GM12875 (cell line): ENCODE results near the gene ARHGAP32.

ENCODE experiments used
- H3K4me3 ChIP-seq: one replicate; pipeline ENCODE4 v1.5.1; 2011; ENCODE audit warnings: low read depth, low read length, control low read depth
- CTCF ChIP-seq: IDR thresholded peaks from 2 replicates; pipeline ENCODE4 v1.5.1; 2011; ENCODE audit warnings: low read depth, mild to moderate bottlenecking, control low read depth, inconsistent platforms, low read length, moderate library complexity, borderline replicate concordance; ENCODE audit not compliant: insufficient read depth

Gene ARHGAP32

GRCh38 chr11:128936606-128937251, 255.4 kb downstream of the ARHGAP32 start:
- no peak overlapping the region for H3K4me3 ChIP-seq
- TF ChIP-seq CTCF: no peak

DNA sequence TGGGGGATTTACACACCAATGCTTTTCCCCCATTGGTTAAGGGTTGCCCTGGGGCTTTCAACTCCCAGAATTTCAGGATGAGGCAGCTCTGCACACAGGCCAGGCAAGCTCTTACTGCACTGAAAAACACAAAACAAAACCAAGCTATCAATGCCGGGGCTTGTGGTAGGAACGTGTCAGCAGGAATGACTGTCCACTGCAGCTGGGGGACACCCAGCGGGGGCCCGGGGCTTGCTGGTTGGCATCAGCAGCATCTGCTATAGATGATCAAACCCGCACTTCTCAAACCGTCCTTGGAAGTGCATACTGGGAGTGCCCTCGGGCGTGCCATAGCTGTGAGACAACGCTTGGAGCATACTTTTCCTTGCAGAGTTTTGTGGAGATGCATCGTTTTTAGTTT, 257.2 kb downstream of the ARHGAP32 start:
- no peak for TF ChIP-seq CTCF

DNA sequence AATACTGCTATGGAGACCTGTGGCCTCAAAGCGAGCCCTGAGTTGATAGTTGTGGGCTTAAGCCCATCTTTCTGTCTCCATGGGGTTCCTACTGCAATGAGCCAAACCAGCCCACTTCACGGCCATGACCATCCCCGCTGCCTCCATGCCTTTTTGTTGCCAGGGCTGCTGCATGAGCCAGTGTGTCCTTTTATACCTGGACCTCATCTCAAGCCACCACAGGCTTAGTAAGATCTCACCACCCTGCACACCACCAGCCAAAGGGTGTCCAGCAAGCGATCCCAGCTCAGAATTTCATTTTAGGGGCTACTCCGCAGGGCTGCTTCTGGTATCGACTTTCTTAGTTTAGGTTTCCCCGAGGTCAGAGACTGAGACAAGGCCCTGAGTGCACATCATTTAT, 257.8 kb downstream of the ARHGAP32 start:
- TF ChIP-seq CTCF: no peak
- H3K4me3 ChIP-seq: no peak overlapping the region

More for the DNA sequence above, 257.2 kb downstream of the ARHGAP32 start:
- H3K4me3 ChIP-seq: no peak overlapping the region

DNA sequence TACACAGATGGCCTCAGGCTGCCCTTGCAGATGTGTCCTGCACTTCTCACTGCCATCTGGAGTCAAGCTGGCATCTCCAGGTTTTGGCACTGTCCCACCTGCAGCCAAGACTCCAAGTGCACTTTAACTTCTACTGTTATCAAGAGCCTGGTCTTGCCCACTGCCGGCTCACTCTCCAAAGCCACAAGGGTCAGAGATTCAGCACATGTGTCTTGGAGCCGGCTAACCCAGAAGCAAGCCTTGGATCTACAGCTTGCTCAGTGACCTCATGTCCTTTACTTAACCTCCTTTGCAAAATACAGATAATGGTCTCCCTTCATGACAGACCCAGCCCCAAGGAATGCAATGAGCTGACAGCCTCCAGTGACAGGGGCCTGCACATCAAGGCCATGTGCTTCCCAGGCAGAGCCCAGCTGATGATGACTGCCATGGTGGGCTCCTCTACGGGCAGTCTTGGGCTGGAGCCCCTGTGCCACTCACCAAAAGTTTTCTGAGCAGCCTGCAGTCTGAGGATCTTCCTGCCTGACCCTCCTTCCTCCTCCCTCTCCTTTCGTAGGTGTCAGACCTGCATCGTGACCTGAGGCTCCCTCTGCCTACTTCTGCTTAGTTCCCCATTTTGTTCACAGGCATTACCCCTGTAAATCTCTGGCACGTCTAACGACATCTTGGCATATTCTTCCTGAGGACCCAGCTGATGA, 258.5 kb downstream of the ARHGAP32 start:
- no peak overlapping the region for H3K4me3 ChIP-seq
- no peak for TF ChIP-seq CTCF

DNA sequence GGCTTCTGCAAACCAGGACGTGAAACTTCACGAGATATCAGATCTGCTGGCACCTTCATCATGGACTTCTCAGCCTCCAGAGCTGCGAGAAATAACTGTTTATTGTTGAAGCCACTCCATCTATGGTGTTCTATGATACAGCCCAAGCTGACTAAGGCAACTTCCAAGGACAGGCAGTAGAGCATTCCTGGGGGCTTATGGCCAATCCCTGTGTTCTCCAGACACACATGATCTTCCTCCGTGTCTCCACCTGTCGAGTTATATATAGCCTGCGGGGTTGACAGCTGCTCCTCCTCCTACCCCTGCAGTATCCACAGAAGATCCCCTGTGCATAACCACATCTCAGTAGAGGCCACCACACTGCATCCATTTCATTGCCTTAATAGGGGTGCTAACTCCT, 260.5 kb downstream of the ARHGAP32 start:
- H3K4me3 ChIP-seq: no peak overlapping the region
- no peak for TF ChIP-seq CTCF

- no peak for TF ChIP-seq CTCF
These were observed 261.1 kb downstream of the ARHGAP32 start for GRCh38 chr11:128931066-128931465.

DNA sequence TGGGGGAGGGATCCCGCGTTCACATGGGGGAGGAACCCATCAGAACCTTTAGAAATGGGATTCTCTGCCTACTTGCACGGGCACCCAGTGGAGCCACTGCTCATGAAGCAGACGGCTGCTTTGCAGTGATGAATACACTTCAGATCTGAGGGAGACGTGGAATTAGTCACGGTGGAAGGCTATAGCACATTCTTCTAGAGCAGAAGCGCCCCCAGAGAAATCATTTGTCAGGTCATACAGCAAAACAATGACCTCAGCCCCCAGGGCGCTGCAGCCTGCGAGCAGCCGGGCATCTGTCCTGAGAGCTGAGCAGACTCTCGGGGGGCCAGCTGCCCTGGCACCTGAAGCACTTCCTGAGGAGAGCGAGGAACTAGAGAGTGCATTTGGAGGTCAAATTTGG, 262.1 kb downstream of the ARHGAP32 start:
- no peak for TF ChIP-seq CTCF
- H3K4me3 ChIP-seq: no peak overlapping the region

More at GRCh38 chr11:128931066-128931465, 261.1 kb downstream of the ARHGAP32 start:
- H3K4me3 ChIP-seq: no peak overlapping the region
